Lower lobe of right lung (tissue), 2 donors: ENCODE measurements around the gene TADA2A. TPM values are rescaled to one million over a fixed set of nuclear protein-coding genes. Genes with fewer than 3 reads are reported as not detected.

Experiments used
- ATAC-seq, 2 donors: fragments of 200-7000 bp; cut with Tn5 transposase; one replicate each; pipeline ENCODE4 v1.9.1; 2020 to 2022; ENCODE audit warnings: mild to moderate bottlenecking in 2 of 2, moderate library complexity in 2 of 2
- DNase-seq: peaks from one replicate; pipeline ENCODE4 v3.0.0-alpha.2; 2020
- H3K27ac ChIP-seq: fragments of 200-600 bp; one replicate; pipeline ENCODE4 v1.8.0; 2022
- H3K27me3 ChIP-seq: fragments of 200-600 bp; one replicate; pipeline ENCODE4 v1.8.0; 2022; ENCODE audit warnings: low read depth
- H3K36me3 ChIP-seq: fragments of 200-600 bp; one replicate; pipeline ENCODE4 v1.8.0; 2022; ENCODE audit warnings: mild to moderate bottlenecking
- H3K4me1 ChIP-seq: fragments of 200-600 bp; one replicate; pipeline ENCODE4 v1.8.0; 2022
- H3K4me3 ChIP-seq: fragments of 200-600 bp; one replicate; pipeline ENCODE4 v1.8.0; 2022; ENCODE audit warnings: mild to moderate bottlenecking
- H3K9me3 ChIP-seq: fragments of 200-600 bp; one replicate; pipeline ENCODE4 v1.8.0; 2022
- intact Hi-C: fragments of 100-400 bp; cut with DNase I; formaldehyde crosslinking; loops from one replicate; pipeline ENCODE4 v1.11.0; 2022
- total RNA-seq: library from RNA; stranded (reverse); fragmentation: NEBNext Ultra II Directional; extraction: Animal tissue kit (Norgen Biotek cat#: 25700); gene quantifications from one replicate; pipeline ENCODE4 v1.2.1, GENCODE V29; 2021
- TF ChIP-seq, protein P1 (sequence below): fragments of 200-600 bp; IDR thresholded peaks from one replicate; pipeline ENCODE4 v1.8.0; 2022; ENCODE audit warnings: antibody characterized with exemption, mild to moderate bottlenecking
- donor health status: DM: no; HTN: yes; CAD: no; lungs with severe emphysema.

TADA2A gene
- total RNA-seq, 1 donor from 2014 or later = 20.5 TPM

DNA sequence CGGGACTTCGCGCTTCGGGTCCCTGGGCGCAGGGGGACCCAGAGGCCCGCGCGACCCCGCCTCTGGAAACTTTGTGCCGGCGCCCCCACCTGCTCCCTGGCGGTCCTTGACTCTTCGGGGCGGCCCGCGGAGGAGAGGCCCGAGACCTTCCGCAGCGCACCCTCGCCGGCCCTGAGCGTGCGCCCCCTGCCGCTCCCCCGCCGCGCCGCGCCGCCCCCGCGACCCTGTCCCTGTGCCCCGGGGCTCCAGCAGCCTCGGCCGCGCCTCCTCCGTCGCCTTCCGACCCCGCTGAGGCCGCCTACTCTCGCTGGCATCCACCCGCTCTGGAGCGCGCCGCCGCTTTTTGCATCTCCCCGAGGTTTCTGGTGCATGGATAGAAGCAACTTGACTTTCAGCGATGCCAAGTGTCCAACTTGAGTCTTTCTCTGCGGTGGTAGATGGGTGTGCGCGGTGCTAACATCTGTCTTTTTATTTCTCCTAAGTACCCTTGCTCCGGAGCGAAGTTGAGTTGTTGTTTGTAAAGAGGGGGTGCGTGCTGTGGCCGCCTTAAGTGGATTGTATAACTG lies 83.4 kb downstream of the TADA2A start:
- ATAC-seq (peak; percentile 56 to 61), DNase-seq (peak; percentile 77)
- Histone ChIP-seq H3K27me3 (no peaks in the 10 kb centered on the region), H3K27ac (peak overlapping the region; percentile 83), H3K4me1 (peaks cover 36% of the 10 kb centered on the region), H3K4me3 (peak overlapping the region; percentile 85), H3K9me3 (no peaks in the 10 kb centered on the region), H3K36me3 (no peaks in the 10 kb centered on the region)
- TF ChIP-seq, protein P1, sequence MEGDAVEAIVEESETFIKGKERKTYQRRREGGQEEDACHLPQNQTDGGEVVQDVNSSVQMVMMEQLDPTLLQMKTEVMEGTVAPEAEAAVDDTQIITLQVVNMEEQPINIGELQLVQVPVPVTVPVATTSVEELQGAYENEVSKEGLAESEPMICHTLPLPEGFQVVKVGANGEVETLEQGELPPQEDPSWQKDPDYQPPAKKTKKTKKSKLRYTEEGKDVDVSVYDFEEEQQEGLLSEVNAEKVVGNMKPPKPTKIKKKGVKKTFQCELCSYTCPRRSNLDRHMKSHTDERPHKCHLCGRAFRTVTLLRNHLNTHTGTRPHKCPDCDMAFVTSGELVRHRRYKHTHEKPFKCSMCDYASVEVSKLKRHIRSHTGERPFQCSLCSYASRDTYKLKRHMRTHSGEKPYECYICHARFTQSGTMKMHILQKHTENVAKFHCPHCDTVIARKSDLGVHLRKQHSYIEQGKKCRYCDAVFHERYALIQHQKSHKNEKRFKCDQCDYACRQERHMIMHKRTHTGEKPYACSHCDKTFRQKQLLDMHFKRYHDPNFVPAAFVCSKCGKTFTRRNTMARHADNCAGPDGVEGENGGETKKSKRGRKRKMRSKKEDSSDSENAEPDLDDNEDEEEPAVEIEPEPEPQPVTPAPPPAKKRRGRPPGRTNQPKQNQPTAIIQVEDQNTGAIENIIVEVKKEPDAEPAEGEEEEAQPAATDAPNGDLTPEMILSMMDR = peak; percentile 34
- intact Hi-C loops = no loop called here

DNA sequence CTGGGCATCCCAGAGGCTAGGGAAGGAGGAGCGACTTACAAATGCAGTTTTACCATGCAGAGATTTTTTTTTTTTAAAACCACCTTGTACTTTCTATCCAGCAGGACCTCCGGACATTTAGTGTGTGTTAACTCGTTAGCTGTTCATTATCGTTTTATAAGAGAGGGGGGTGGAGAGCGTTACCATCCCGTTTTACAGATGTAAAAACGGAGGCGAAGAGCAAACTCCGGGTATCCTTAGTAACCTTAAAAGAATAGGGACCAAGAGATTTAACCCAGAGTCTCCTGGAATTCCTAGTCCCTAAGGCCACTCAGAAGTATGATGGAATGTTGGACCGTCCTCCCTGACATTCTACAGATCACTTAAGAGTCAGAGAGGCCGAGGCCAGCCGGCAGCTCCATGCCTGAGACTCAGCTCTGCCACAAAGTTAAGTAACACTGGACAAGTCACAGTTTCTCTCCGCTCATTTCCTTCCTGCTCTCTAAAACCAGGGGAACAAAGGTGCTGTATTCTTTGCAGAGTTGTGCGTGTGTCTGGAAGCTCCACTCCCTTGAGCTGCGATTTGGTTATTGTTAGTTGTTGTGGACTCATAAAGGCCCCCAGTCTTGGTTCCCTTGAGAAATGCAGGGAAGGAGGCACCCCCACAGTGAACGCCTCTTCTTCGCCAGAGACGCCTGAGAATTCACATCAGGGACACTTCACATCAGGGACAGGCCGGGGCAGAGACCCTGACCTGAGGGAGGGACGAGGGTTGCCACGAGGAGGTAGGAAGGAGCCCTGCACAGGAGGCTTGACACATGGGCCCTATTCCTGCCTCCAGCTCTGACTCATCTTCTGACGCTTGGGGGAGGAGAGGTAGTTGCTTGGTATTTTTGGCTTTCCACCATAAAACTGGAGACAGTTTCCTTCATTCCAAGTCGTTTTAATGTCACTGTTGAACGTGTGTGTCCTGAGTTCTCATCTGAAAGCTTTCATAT lies 84.2 kb downstream of the TADA2A start:
- ATAC-seq = no peak
- Histone ChIP-seq H3K36me3 (no peaks in the 10 kb centered on the region), H3K9me3 (no peaks in the 10 kb centered on the region), H3K4me1 (peaks cover 36% of the 10 kb centered on the region), H3K27ac (peak overlapping the region; percentile 83), H3K4me3 (peak overlapping the region; percentile 85), H3K27me3 (no peaks in the 10 kb centered on the region)
- intact Hi-C loops = no loop called here
- TF ChIP-seq, protein P1 = no peak
- DNase-seq = no peak

DNA sequence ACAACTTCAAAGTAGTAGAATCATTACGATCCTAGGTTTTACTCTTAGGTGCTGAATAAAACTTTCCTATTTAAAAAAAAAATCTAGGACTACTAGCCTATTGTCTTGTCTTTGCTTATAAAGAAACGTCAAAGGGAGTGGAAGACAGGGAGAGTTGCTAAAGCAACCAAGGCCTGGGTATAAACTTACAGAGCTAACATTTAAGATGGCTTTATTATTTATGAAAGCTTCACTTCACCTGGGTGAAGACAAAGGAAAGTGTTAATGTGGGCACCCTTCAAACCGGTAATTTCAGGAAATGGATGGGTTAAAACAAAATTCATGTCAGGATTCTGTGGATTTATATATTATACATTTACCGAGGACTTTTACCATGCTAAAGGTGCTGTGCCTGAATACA lies 85.5 kb downstream of the TADA2A start:
- H3K9me3 ChIP-seq = no peaks in the 10 kb centered on the region
- no peaks in the 10 kb centered on the region for H3K27me3 ChIP-seq
- peaks cover 36% of the 10 kb centered on the region for H3K4me1 ChIP-seq
- DNase-seq = no peak
- H3K27ac ChIP-seq = no peak overlapping the region
- no peak overlapping the region for H3K4me3 ChIP-seq
- no peak for ATAC-seq
- TF ChIP-seq, protein P1 = no peak
- H3K36me3 ChIP-seq = no peaks in the 10 kb centered on the region
- intact Hi-C loops = no loop called here

DNA sequence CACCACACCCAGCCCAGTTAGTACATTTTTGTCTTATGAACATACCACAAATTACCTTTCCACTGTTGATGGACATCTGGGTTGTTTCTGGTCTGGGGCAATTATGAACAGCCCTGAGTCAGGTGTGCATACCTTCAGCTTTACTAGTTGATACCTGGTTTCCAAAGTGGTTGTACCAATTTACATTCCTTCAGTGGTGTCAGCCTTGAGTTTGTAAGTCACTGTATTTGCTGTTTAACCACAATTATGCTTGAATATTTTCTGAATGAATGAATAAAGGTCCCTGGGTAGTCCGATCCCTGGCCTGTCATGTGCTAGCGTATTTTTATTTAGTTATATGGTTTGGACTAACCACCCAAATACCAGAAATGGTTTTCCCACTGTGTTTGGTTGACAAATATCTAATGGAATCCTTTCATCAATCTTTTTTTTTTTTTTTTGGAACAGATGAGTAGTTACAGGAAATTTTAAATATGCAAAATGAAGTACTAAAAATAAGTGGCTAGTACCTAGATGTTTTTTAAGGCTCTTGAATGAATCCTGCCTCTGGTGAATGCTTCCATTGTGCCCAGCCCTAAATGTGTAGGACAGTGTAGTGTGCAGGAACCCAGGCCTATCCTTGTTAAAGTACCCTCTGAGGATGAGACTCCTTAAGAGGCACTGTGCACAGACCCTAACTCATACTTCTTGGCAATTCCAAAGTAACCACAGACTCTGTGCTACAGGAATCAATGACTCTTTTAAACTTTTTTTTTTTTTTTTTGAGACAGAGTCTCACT lies 86.8 kb downstream of the TADA2A start:
- TF ChIP-seq, protein P1 = no peak
- H3K36me3 ChIP-seq = no peaks in the 10 kb centered on the region
- no peak for ATAC-seq
- intact Hi-C loops = no loop called here
- no peak overlapping the region for H3K27ac ChIP-seq
- H3K9me3 ChIP-seq = no peaks in the 10 kb centered on the region
- H3K4me1 ChIP-seq = peaks cover 26% of the 10 kb centered on the region
- H3K4me3 ChIP-seq = no peak overlapping the region
- H3K27me3 ChIP-seq = no peaks in the 10 kb centered on the region
- no peak for DNase-seq

DNA sequence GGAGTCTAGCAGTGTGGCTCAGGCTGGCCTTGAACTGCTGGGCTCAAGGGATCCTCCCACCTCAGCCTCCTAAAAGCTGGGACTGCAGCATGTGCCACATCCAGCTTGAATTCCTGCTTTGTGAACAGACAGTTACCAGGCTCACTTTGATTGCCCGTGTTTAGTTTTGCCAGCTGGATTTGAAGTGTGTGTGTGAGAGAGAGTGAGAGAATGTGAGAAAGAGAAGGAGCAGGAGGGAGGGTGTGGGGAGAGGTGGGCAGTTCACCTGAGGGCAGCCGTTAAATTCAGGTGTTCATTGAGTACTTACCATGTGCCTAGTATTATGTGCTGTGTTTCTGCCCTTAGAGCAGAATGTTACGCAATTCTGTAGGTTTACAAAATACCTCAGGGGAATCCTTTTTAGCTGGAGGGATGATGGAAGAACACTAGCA lies 87.7 kb downstream of the TADA2A start:
- no peak for ATAC-seq
- peaks cover 16% of the 10 kb centered on the region for H3K4me1 ChIP-seq
- H3K9me3 ChIP-seq = no peaks in the 10 kb centered on the region
- TF ChIP-seq, protein P1 = no peak
- intact Hi-C loops = no loop called here
- H3K4me3 ChIP-seq = no peak overlapping the region
- H3K36me3 ChIP-seq = no peaks in the 10 kb centered on the region
- DNase-seq = no peak
- no peaks in the 10 kb centered on the region for H3K27me3 ChIP-seq
- no peak overlapping the region for H3K27ac ChIP-seq
